Measurements from ENCODE around the gene EMC8.

DNA sequence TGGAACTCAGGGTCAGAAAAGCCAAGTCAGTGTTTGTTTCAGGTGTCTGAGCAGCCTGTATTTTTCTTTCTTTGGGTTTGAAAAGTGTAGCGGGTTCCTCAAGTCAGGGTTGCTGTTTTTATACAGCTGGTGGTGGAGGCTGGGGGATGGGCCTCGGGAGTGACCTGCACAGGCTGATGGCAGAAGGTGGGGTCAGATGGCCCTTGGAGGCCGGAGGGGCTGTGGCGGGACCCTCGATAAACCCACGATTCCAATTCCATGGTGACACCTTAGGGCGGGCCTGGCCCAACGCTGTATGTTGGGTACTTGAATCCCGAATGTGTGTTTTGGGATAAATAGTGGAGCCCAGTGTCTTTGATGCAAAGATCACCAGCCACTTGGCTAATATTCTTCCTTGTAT lies 28.8 kb upstream of the EMC8 start:
- TF ChIP-seq POLR2A (IDR thresholded peaks at IDR 0.05): no peak
- TF ChIP-seq, protein P1, sequence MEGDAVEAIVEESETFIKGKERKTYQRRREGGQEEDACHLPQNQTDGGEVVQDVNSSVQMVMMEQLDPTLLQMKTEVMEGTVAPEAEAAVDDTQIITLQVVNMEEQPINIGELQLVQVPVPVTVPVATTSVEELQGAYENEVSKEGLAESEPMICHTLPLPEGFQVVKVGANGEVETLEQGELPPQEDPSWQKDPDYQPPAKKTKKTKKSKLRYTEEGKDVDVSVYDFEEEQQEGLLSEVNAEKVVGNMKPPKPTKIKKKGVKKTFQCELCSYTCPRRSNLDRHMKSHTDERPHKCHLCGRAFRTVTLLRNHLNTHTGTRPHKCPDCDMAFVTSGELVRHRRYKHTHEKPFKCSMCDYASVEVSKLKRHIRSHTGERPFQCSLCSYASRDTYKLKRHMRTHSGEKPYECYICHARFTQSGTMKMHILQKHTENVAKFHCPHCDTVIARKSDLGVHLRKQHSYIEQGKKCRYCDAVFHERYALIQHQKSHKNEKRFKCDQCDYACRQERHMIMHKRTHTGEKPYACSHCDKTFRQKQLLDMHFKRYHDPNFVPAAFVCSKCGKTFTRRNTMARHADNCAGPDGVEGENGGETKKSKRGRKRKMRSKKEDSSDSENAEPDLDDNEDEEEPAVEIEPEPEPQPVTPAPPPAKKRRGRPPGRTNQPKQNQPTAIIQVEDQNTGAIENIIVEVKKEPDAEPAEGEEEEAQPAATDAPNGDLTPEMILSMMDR (IDR thresholded peaks at IDR 0.05): no peak
